ENCODE data around the gene OR7A5. TPM values are rescaled to one million over a fixed set of nuclear protein-coding genes. Genes with fewer than 3 reads are reported as not detected.

Gene OR7A5
- total RNA-seq, 1 donor from 2014 or later: 0.74 TPM

- no peak overlapping the region for H3K4me3 ChIP-seq
- TF ChIP-seq CTCF (IDR thresholded peaks at IDR 0.05) (no peak), POLR2AphosphoS5 (IDR thresholded peaks at IDR 0.05; ENCODE audit: insufficient read depth in 1 of 2, low read depth in 1 of 2) (no peak), POLR2A (IDR thresholded peaks at IDR 0.05) (no peak)
- intact Hi-C loops (cut with DNase I): no loop called here
- H3K9me3 ChIP-seq: no peaks in the 10 kb centered on the region
- H3K27me3 ChIP-seq: no peaks in the 10 kb centered on the region
- H3K27ac ChIP-seq: no peak overlapping the region
- DNase-seq (ENCODE audit: extremely low spot score in 2 of 2): no peak
- no peaks in the 10 kb centered on the region for H3K36me3 ChIP-seq
- no peaks in the 10 kb centered on the region for H3K4me1 ChIP-seq
Measured at GRCh38 chr19:14843169-14843568, 8.2 kb upstream of the OR7A5 start.

- Histone ChIP-seq H3K27me3 (no peaks in the 10 kb centered on the region), H3K4me1 (no peaks in the 10 kb centered on the region), H3K9me3 (no peaks in the 10 kb centered on the region), H3K27ac (no peak overlapping the region), H3K36me3 (no peaks in the 10 kb centered on the region), H3K4me3 (no peak overlapping the region)
- intact Hi-C loops (cut with DNase I): no loop called here
- TF ChIP-seq POLR2A (IDR thresholded peaks at IDR 0.05): no peak
- peak in 1 of 2 donors; percentile 71 for TF ChIP-seq POLR2AphosphoS5 (IDR thresholded peaks at IDR 0.05; ENCODE audit: insufficient read depth in 1 of 2, low read depth in 1 of 2)
- no peak for TF ChIP-seq CTCF (IDR thresholded peaks at IDR 0.05)
- no peak for DNase-seq (ENCODE audit: extremely low spot score in 2 of 2)
Measured at GRCh38 chr19:14840206-14840605, 5.2 kb upstream of the OR7A5 start.

GRCh38 chr19:14837391-14837790 is 2.4 kb upstream of the OR7A5 start:
- intact Hi-C loops (cut with DNase I): no loop called here
- Histone ChIP-seq H3K27ac (no peak overlapping the region), H3K9me3 (no peaks in the 10 kb centered on the region), H3K36me3 (no peaks in the 10 kb centered on the region), H3K27me3 (no peaks in the 10 kb centered on the region), H3K4me1 (no peaks in the 10 kb centered on the region), H3K4me3 (no peak overlapping the region)
- TF ChIP-seq POLR2A (IDR thresholded peaks at IDR 0.05) (no peak), CTCF (IDR thresholded peaks at IDR 0.05) (no peak)
- no peak for DNase-seq (ENCODE audit: extremely low spot score in 2 of 2)

- Histone ChIP-seq H3K9me3 (no peaks in the 10 kb centered on the region), H3K36me3 (no peaks in the 10 kb centered on the region), H3K27me3 (no peaks in the 10 kb centered on the region)
Measured at GRCh38 chr19:14830702-14831101, 4.3 kb downstream of the OR7A5 start.

GRCh38 chr19:14826006-14826405 is 9.0 kb downstream of the OR7A5 start:
- Histone ChIP-seq H3K4me1 (no peaks in the 10 kb centered on the region), H3K4me3 (no peak overlapping the region), H3K27ac (no peak overlapping the region), H3K36me3 (no peaks in the 10 kb centered on the region), H3K27me3 (no peaks in the 10 kb centered on the region), H3K9me3 (no peaks in the 10 kb centered on the region)
- TF ChIP-seq POLR2A (IDR thresholded peaks at IDR 0.05): no peak
- peak in 1 of 2 donors; percentile 10 for TF ChIP-seq POLR2AphosphoS5 (IDR thresholded peaks at IDR 0.05; ENCODE audit: insufficient read depth in 1 of 2, low read depth in 1 of 2)
- intact Hi-C loops (cut with DNase I): no loop called here
- no peak for DNase-seq (ENCODE audit: extremely low spot score in 2 of 2)

More at GRCh38 chr19:14830702-14831101, 4.3 kb downstream of the OR7A5 start:
- TF ChIP-seq CTCF (IDR thresholded peaks at IDR 0.05) (no peak), POLR2A (IDR thresholded peaks at IDR 0.05) (no peak), POLR2AphosphoS5 (IDR thresholded peaks at IDR 0.05; ENCODE audit: insufficient read depth in 1 of 2, low read depth in 1 of 2) (no peak)
- intact Hi-C loops (cut with DNase I): no loop called here
- H3K4me1 ChIP-seq: no peaks in the 10 kb centered on the region
- DNase-seq (ENCODE audit: extremely low spot score in 2 of 2): no peak
- H3K4me3 ChIP-seq: no peak overlapping the region
- H3K27ac ChIP-seq: no peak overlapping the region

- TF ChIP-seq CTCF (IDR thresholded peaks at IDR 0.05): no peak
- TF ChIP-seq POLR2AphosphoS5 (IDR thresholded peaks at IDR 0.05; ENCODE audit: insufficient read depth in 1 of 2, low read depth in 1 of 2): no peak
- no peak for TF ChIP-seq POLR2A (IDR thresholded peaks at IDR 0.05)
- Histone ChIP-seq H3K4me3 (no peak overlapping the region), H3K9me3 (no peaks in the 10 kb centered on the region), H3K4me1 (no peaks in the 10 kb centered on the region), H3K27me3 (no peaks in the 10 kb centered on the region), H3K27ac (no peak overlapping the region), H3K36me3 (no peaks in the 10 kb centered on the region)
- no peak for DNase-seq (ENCODE audit: extremely low spot score in 2 of 2)
- intact Hi-C loops (cut with DNase I): no loop called here
Measured at GRCh38 chr19:14821937-14822336, 13.0 kb downstream of the OR7A5 start.
